H54 (cell line): ENCODE results near the gene PCK2.

Experiments used
- DNase-seq: peaks from one replicate; pipeline ENCODE4 v3.0.0; 2011; ENCODE audit warnings: low spot score, mixed read lengths; ENCODE audit not compliant: insufficient read length
- FAIRE-seq: peaks from 3 replicates; lab custom pipeline; 2011; peaks lifted over from hg19 to GRCh38; lab: Jason Lieb, UNC
- POLR2A ChIP-seq: IDR thresholded peaks from 2 replicates; pipeline ENCODE4 v1.6.1; 2011; ENCODE audit warnings: low read depth, mild to moderate bottlenecking, low read length

The PCK2 gene

GRCh38 chr14:24076302-24076601 is 17.9 kb upstream of the PCK2 start:
- no peak for TF ChIP-seq POLR2A
- DNase-seq = no peak
- no peak for FAIRE-seq

- no peak for TF ChIP-seq POLR2A
- DNase-seq = no peak
- no peak for FAIRE-seq
Measured at GRCh38 chr14:24077086-24077485, 17.0 kb upstream of the PCK2 start.

GRCh38 chr14:24078146-24078545 is 16.0 kb upstream of the PCK2 start:
- no peak for TF ChIP-seq POLR2A
- FAIRE-seq (no peak), DNase-seq (no peak)

GRCh38 chr14:24079491-24080141 is 14.5 kb upstream of the PCK2 start:
- FAIRE-seq = no peak
- DNase-seq = no peak
- no peak for TF ChIP-seq POLR2A

GRCh38 chr14:24080142-24080530 is 14.0 kb upstream of the PCK2 start:
- no peak for TF ChIP-seq POLR2A
- no peak for DNase-seq
- FAIRE-seq = no peak

- DNase-seq (peak; percentile 34), FAIRE-seq (no peak)
- 0 out of 2 replicates have a peak, but pooled peaks have one; percentile 25 for TF ChIP-seq POLR2A
Measured at GRCh38 chr14:24080888-24081738, 13.0 kb upstream of the PCK2 start.

- FAIRE-seq = no peak
- no peak for TF ChIP-seq POLR2A
- DNase-seq = no peak
Measured at GRCh38 chr14:24081739-24082211, 12.3 kb upstream of the PCK2 start.

- FAIRE-seq (no peak), DNase-seq (no peak)
- TF ChIP-seq POLR2A = no peak
Measured at GRCh38 chr14:24082411-24083080, 11.6 kb upstream of the PCK2 start.

- no peak for DNase-seq
- FAIRE-seq = no peak
- TF ChIP-seq POLR2A = no peak
Measured at GRCh38 chr14:24083462-24083861, 10.6 kb upstream of the PCK2 start.

GRCh38 chr14:24084440-24084839 is 9.7 kb upstream of the PCK2 start:
- DNase-seq (no peak), FAIRE-seq (no peak)
- no peak for TF ChIP-seq POLR2A

- DNase-seq (no peak), FAIRE-seq (no peak)
- no peak for TF ChIP-seq POLR2A
Measured at GRCh38 chr14:24085215-24085614, 8.9 kb upstream of the PCK2 start.

GRCh38 chr14:24086193-24086955 is 7.7 kb upstream of the PCK2 start:
- FAIRE-seq = no peak

GRCh38 chr14:24087004-24087403 is 7.1 kb upstream of the PCK2 start:
- DNase-seq (no peak), FAIRE-seq (no peak)
- no peak for TF ChIP-seq POLR2A

More at GRCh38 chr14:24086193-24086955, 7.7 kb upstream of the PCK2 start:
- TF ChIP-seq POLR2A = no peak
- DNase-seq = no peak

GRCh38 chr14:24088095-24088494 is 6.0 kb upstream of the PCK2 start:
- FAIRE-seq (no peak), DNase-seq (no peak)
- TF ChIP-seq POLR2A = no peak
